ENCODE data around the gene FCER1G. TPM values are rescaled to one million over a fixed set of nuclear protein-coding genes. Genes with fewer than 3 reads are reported as not detected.

FCER1G gene
- total RNA-seq, 1 donor from 2014 or later = 38.3 TPM

- ATAC-seq = no peak
- intact Hi-C loops (cut with DNase I) = no loop called here
- DNase-seq (ENCODE audit: missing footprints) = no peak
These were observed 14.6 kb upstream of the FCER1G start for GRCh38 chr1:161200421-161200991.

GRCh38 chr1:161200992-161201835 lies 13.9 kb upstream of the FCER1G start:
- ATAC-seq = peak; percentile 42
- intact Hi-C loops (cut with DNase I) = no loop called here
- DNase-seq (ENCODE audit: missing footprints) = peak; percentile 76

GRCh38 chr1:161201836-161202712 lies 13.0 kb upstream of the FCER1G start, which contains the start of gene NDUFS2:
NDUFS2 (plus strand) TSS chr1:161202367; CDS start chr1:161202386, 19 bp downstream.
- intact Hi-C loops (cut with DNase I) = no loop called here
- DNase-seq (ENCODE audit: missing footprints) = peak; percentile 98
- ATAC-seq = peak; percentile 81

GRCh38 chr1:161206411-161207140 lies 8.5 kb upstream of the FCER1G start:
- intact Hi-C loops (cut with DNase I) = loop anchor here (5.0 kb wide), 1 partner anchor 176 kb away; no protein-coding TSS in a partner anchor
- DNase-seq (ENCODE audit: missing footprints) = no peak
- peak; percentile 47 for ATAC-seq

- ATAC-seq (peak; percentile 84), DNase-seq (ENCODE audit: missing footprints) (peak; percentile 82)
- intact Hi-C loops (cut with DNase I) = loop anchor here (5.0 kb wide), 1 partner anchor 175 kb away; no protein-coding TSS in a partner anchor
These were observed 7.9 kb upstream of the FCER1G start for GRCh38 chr1:161207173-161207572.

GRCh38 chr1:161209790-161210409 lies 5.2 kb upstream of the FCER1G start:
- intact Hi-C loops (cut with DNase I) = loop anchor here (2.0 to 5.0 kb wide), 2 partner anchors 15 to 172 kb away; no protein-coding TSS in a partner anchor

GRCh38 chr1:161214369-161214768 lies 726 bp upstream of the FCER1G start:
- no peak for DNase-seq (ENCODE audit: missing footprints)
- ATAC-seq = no peak
- intact Hi-C loops (cut with DNase I) = no loop called here

More at GRCh38 chr1:161209790-161210409, 5.2 kb upstream of the FCER1G start:
- peak; percentile 87 for DNase-seq (ENCODE audit: missing footprints)
- ATAC-seq = peak; percentile 44

- intact Hi-C loops (cut with DNase I) = no loop called here
- no peak for DNase-seq (ENCODE audit: missing footprints)
- ATAC-seq = peak; percentile 44
These were observed 2.0 kb downstream of the FCER1G start for GRCh38 chr1:161216945-161217712.

- DNase-seq (ENCODE audit: missing footprints) (no peak), ATAC-seq (peak; percentile 2)
- intact Hi-C loops (cut with DNase I) = no loop called here
These were observed 2.7 kb downstream of the FCER1G start for GRCh38 chr1:161217831-161218230.

GRCh38 chr1:161218301-161219077 lies 3.4 kb downstream of the FCER1G start:
- intact Hi-C loops (cut with DNase I) = no loop called here
- ATAC-seq (no peak), DNase-seq (ENCODE audit: missing footprints) (no peak)

- ATAC-seq = no peak
- intact Hi-C loops (cut with DNase I) = no loop called here
- no peak for DNase-seq (ENCODE audit: missing footprints)
These were observed 4.2 kb downstream of the FCER1G start for GRCh38 chr1:161219078-161219892.

GRCh38 chr1:161220002-161220401 lies 4.9 kb downstream of the FCER1G start:
- no peak for ATAC-seq
- no peak for DNase-seq (ENCODE audit: missing footprints)
- intact Hi-C loops (cut with DNase I) = no loop called here

GRCh38 chr1:161222175-161223019 lies 7.3 kb downstream of the FCER1G start:
- DNase-seq (ENCODE audit: missing footprints) (no peak), ATAC-seq (no peak)
- intact Hi-C loops (cut with DNase I) = no loop called here

- ATAC-seq (no peak), DNase-seq (ENCODE audit: missing footprints) (no peak)
- intact Hi-C loops (cut with DNase I) = loop anchor here (2.0 kb wide), 1 partner anchor 13 kb away; no protein-coding TSS in a partner anchor
These were observed 9.0 kb downstream of the FCER1G start for GRCh38 chr1:161223805-161224694.
